GM15510 (cell line): Measurements from ENCODE around the gene HOXC6.

Experiments used
- POLR2A ChIP-seq: IDR thresholded peaks from 3 replicates; pipeline ENCODE4 v1.6.1; 2011; ENCODE audit warnings: borderline replicate concordance; ENCODE audit not compliant: insufficient read length; ENCODE audit errors: extremely low read depth

HOXC6 gene

GRCh38 chr12:53986686-53987483 is 41.4 kb upstream of the HOXC6 start:
- no peak for TF ChIP-seq POLR2A

- TF ChIP-seq POLR2A, result no peak
These were observed 40.4 kb upstream of the HOXC6 start for GRCh38 chr12:53987787-53988230.

GRCh38 chr12:53988541-53989226 is 39.6 kb upstream of the HOXC6 start:
- TF ChIP-seq POLR2A, result no peak

GRCh38 chr12:53989227-53990113 is 38.8 kb upstream of the HOXC6 start:
- TF ChIP-seq POLR2A, result no peak

GRCh38 chr12:53990311-53991076 is 37.7 kb upstream of the HOXC6 start:
- TF ChIP-seq POLR2A, result no peak

GRCh38 chr12:53991077-53991460 is 37.2 kb upstream of the HOXC6 start:
- TF ChIP-seq POLR2A, result no peak

GRCh38 chr12:53992377-53992889 is 35.8 kb upstream of the HOXC6 start:
- no peak for TF ChIP-seq POLR2A

- no peak for TF ChIP-seq POLR2A
These were observed 34.9 kb upstream of the HOXC6 start for GRCh38 chr12:53993162-53994008.

GRCh38 chr12:53994009-53994263 is 34.3 kb upstream of the HOXC6 start:
- no peak for TF ChIP-seq POLR2A

- TF ChIP-seq POLR2A, result no peak
These were observed 33.8 kb upstream of the HOXC6 start for GRCh38 chr12:53994264-53995001.

- TF ChIP-seq POLR2A, result no peak
These were observed 33.2 kb upstream of the HOXC6 start for GRCh38 chr12:53995002-53995377.

GRCh38 chr12:53995378-53996239 is 32.6 kb upstream of the HOXC6 start:
- no peak for TF ChIP-seq POLR2A
